ENCODE measurements around the gene ARID3C.

DNA sequence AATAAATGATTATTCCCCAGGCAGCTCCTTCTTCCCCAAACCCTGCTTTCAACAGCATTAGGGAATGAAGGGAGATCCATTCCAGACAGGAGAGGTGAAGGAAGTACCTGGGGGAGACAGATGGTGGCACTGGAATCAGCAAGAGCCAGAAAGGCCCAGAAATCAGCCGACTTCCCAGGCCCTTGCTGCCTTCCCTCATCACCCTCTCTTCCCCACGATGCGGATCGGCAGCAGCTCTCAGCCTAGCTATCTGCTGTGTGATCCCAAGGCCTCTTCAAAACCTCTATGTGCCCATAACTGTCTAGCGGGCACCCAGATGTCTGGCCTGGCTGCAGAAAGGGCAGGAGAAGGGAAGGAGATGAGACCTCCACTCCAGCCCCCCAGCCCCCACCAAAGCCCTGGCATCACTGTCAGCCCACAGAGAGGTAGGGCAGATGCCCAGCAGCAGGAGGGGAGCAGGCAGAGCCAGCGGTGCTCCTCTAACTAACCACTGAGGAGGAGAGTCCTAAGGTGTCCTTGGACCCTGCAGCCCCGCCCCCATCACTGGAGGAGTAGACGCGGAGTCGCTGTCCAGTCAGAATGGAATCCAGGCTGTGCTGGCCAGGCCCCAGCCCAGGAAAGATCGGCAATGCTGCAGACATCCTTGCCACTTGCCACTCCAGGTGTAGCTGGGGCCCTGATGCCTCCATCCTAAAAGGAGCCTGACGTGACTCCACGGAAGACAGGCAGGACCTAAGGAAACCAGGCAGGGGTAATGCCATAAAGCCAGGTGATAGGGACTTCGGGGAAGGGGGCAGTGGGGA lies 52.1 kb downstream of the ARID3C start:
- no peak for TF ChIP-seq POLR2A (IDR thresholded peaks at IDR 0.05; ENCODE audit: control extremely low read depth in 1 of 2, low read depth in 2 of 2, low read length in 2 of 2)
- TF ChIP-seq, protein P1, sequence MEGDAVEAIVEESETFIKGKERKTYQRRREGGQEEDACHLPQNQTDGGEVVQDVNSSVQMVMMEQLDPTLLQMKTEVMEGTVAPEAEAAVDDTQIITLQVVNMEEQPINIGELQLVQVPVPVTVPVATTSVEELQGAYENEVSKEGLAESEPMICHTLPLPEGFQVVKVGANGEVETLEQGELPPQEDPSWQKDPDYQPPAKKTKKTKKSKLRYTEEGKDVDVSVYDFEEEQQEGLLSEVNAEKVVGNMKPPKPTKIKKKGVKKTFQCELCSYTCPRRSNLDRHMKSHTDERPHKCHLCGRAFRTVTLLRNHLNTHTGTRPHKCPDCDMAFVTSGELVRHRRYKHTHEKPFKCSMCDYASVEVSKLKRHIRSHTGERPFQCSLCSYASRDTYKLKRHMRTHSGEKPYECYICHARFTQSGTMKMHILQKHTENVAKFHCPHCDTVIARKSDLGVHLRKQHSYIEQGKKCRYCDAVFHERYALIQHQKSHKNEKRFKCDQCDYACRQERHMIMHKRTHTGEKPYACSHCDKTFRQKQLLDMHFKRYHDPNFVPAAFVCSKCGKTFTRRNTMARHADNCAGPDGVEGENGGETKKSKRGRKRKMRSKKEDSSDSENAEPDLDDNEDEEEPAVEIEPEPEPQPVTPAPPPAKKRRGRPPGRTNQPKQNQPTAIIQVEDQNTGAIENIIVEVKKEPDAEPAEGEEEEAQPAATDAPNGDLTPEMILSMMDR (IDR thresholded peaks at IDR 0.05; ENCODE audit: control extremely low read depth in 1 of 3, insufficient read depth in 1 of 3, low read depth in 1 of 3, low read length in 3 of 3), result peak in 2 of 3 experiments; percentile 6 to 10; a peak in 2 of 4 replicates
- TF ChIP-seq CREB1 (IDR thresholded peaks at IDR 0.05), result no peak
- TF ChIP-seq NRF1 (IDR thresholded peaks at IDR 0.05; ENCODE audit: low read depth, low read length), result no peak
- TF ChIP-seq SIN3A (conservative IDR thresholded peaks at IDR 0.05 in 1 of 2, IDR thresholded peaks at IDR 0.05 in 1 of 2; ENCODE audit: low read depth in 1 of 2, low read length in 2 of 2), result no peak
- TF ChIP-seq TCF12 (IDR thresholded peaks at IDR 0.05; ENCODE audit: low read depth, low read length), result no peak
- no peak for TF ChIP-seq TAF1 (IDR thresholded peaks at IDR 0.05; ENCODE audit: low read depth, low read length)
- no peak for TF ChIP-seq HDAC6 (IDR thresholded peaks at IDR 0.05; ENCODE audit: low read depth, low read length)
- TF ChIP-seq RXRA (IDR thresholded peaks at IDR 0.05; ENCODE audit: insufficient read depth, low read depth, low read length), result no peak
- TF ChIP-seq, protein P2, sequence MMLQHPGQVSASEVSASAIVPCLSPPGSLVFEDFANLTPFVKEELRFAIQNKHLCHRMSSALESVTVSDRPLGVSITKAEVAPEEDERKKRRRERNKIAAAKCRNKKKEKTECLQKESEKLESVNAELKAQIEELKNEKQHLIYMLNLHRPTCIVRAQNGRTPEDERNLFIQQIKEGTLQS (IDR thresholded peaks at IDR 0.05; ENCODE audit: insufficient read depth, low read depth, low read length), result no peak
- no peak for TF ChIP-seq CHD2 (IDR thresholded peaks at IDR 0.05; ENCODE audit: low read length)
- TF ChIP-seq JUN (IDR thresholded peaks at IDR 0.05; ENCODE audit: low read depth, low read length), result no peak
- TF ChIP-seq EP300 (IDR thresholded peaks at IDR 0.05; ENCODE audit: borderline replicate concordance in 1 of 2, low read depth in 2 of 2, low read length in 2 of 2), result no peak
